Left lung (tissue), 10 donors: ENCODE data around the gene ARID5A. TPM values are rescaled to one million over a fixed set of nuclear protein-coding genes. Genes with fewer than 3 reads are reported as not detected.

Experiments used
- ATAC-seq: fragments of 200-7000 bp; cut with Tn5 transposase; one replicate; pipeline ENCODE4 v1.9.1; 2020; ENCODE audit warnings: moderate library complexity
- DNase-seq, 4 donors: peaks; one replicate each; pipeline ENCODE4 v3.0.0-alpha.2; 2013 to 2020
- H3K27ac ChIP-seq, 2 donors: fragments of 200-600 bp; sonication (generic) in 1 of 2; one replicate each; pipeline versions ENCODE4 v1.5.0 to v1.8.0; 2020 to 2021
- H3K27me3 ChIP-seq, 2 donors: fragments of 200-600 bp; sonication (generic) in 1 of 2; one replicate each; pipeline versions ENCODE4 v1.5.0 to v1.8.0; 2020 to 2021
- H3K36me3 ChIP-seq, 2 donors: fragments of 200-600 bp; sonication (generic) in 1 of 2; one replicate each; pipeline versions ENCODE4 v1.5.0 to v1.8.0; 2020 to 2021
- H3K4me1 ChIP-seq, 2 donors: fragments of 200-600 bp; one replicate each; pipeline ENCODE4 v1.8.0; 2021
- H3K4me3 ChIP-seq, 2 donors: fragments of 200-600 bp; sonication (generic) in 1 of 2; one replicate each; pipeline versions ENCODE4 v1.5.0 to v1.8.0; 2020 to 2021; ENCODE audit warnings: mild to moderate bottlenecking in 1 of 2
- H3K9me3 ChIP-seq, 2 donors: fragments of 200-600 bp; sonication (generic) in 1 of 2; one replicate each; pipeline versions ENCODE4 v1.5.0 to v1.8.0; 2020 to 2021
- CTCF ChIP-seq, 2 donors: fragments of 200-600 bp; sonication (generic) in 1 of 2; IDR thresholded peaks; one replicate each; pipeline versions ENCODE4 v1.5.0 to v1.8.0; 2021; ENCODE audit warnings: antibody characterized with exemption in 2 of 2
- intact Hi-C, 2 donors: fragments of 100-400 bp; cut with DNase I; formaldehyde crosslinking; loops; one replicate each; pipeline versions ENCODE4 v1.11.2 to v1.14.2; 2022
- polyA plus RNA-seq, 6 donors: library from polyadenylated mRNA; unstranded; fragments of 120-200 nt; gene quantifications; one replicate each; pipeline ENCODE4 v1.2.1, GENCODE V29; 2013; ENCODE audit not compliant: insufficient read length in 6 of 6
- total RNA-seq, 2 donors: library from RNA; stranded (reverse); fragmentation: NEBNext Ultra II Directional; extraction: Animal tissue kit (Norgen Biotek cat#: 25700); gene quantifications; one replicate each; pipeline ENCODE4 v1.2.1, GENCODE V29; 2021
- donor health status: DM: no; HTN: yes; CAD: no.
- donor health status: DM: no; HTN: no; CAD: no.

Gene ARID5A
- total and polyA plus RNA-seq, 8 donors = 6.6 to 30.9 (median 7.5) TPM

GRCh38 chr2:96530144-96530430 is 6.5 kb upstream of the ARID5A start:
- H3K27ac ChIP-seq = no peak overlapping the region
- H3K4me3 ChIP-seq = no peak overlapping the region
- ATAC-seq = no peak
- H3K27me3 ChIP-seq = no peaks in the 10 kb centered on the region
- intact Hi-C loops = no loop called here
- no peaks in the 10 kb centered on the region for H3K9me3 ChIP-seq
- TF ChIP-seq CTCF (IDR thresholded peaks at IDR 0.05) = no peak
- H3K4me1 ChIP-seq = peaks cover 38 to 83% of the 10 kb centered on the region in 2 donors
- DNase-seq = peak in 1 of 4 donors; percentile 43
- no peaks in the 10 kb centered on the region for H3K36me3 ChIP-seq

- intact Hi-C loops = no loop called here
- Histone ChIP-seq H3K27me3 (no peaks in the 10 kb centered on the region), H3K4me3 (no peak overlapping the region), H3K36me3 (no peaks in the 10 kb centered on the region), H3K9me3 (no peaks in the 10 kb centered on the region), H3K27ac (no peak overlapping the region), H3K4me1 (peaks cover 38 to 89% of the 10 kb centered on the region in 2 donors)
- DNase-seq (peak in 1 of 4 donors; percentile 45), ATAC-seq (no peak)
- no peak for TF ChIP-seq CTCF (IDR thresholded peaks at IDR 0.05)
Measured at GRCh38 chr2:96530474-96531357, 5.8 kb upstream of the ARID5A start.

GRCh38 chr2:96531366-96531765 is 5.2 kb upstream of the ARID5A start:
- Histone ChIP-seq H3K4me1 (peaks cover 38 to 95% of the 10 kb centered on the region in 2 donors), H3K27ac (peak overlapping the region; percentile 86), H3K36me3 (no peaks in the 10 kb centered on the region), H3K9me3 (no peaks in the 10 kb centered on the region), H3K4me3 (no peak overlapping the region), H3K27me3 (no peaks in the 10 kb centered on the region)
- DNase-seq (peak in 1 of 4 donors; percentile 37), ATAC-seq (no peak)
- TF ChIP-seq CTCF (IDR thresholded peaks at IDR 0.05) = no peak
- intact Hi-C loops = no loop called here

GRCh38 chr2:96531872-96532505 is 4.6 kb upstream of the ARID5A start:
- peak; percentile 63 for ATAC-seq

More at GRCh38 chr2:96531872-96532505, 4.6 kb upstream of the ARID5A start:
- H3K4me1 ChIP-seq = peaks cover 38 to 93% of the 10 kb centered on the region in 2 donors
- peak overlapping the region; percentile 86 for H3K27ac ChIP-seq
- peak overlapping the region in 1 of 2 donors; percentile 23 for H3K4me3 ChIP-seq
- no peaks in the 10 kb centered on the region for H3K27me3 ChIP-seq
- peak; percentile 88 to 97 (median 95) for DNase-seq
- H3K36me3 ChIP-seq = no peaks in the 10 kb centered on the region
- intact Hi-C loops = no loop called here
- no peaks in the 10 kb centered on the region for H3K9me3 ChIP-seq
- no peak for TF ChIP-seq CTCF (IDR thresholded peaks at IDR 0.05)
